Tibial nerve (tissue), 4 donors: ENCODE data around the gene SENP7. TPM values are rescaled to one million over a fixed set of nuclear protein-coding genes. Genes with fewer than 3 reads are reported as not detected.

Experiments used
- DNase-seq, 2 donors: peaks; one replicate each; pipeline ENCODE4 v3.0.0-alpha.2; 2019; ENCODE audit warnings: low spot score in 2 of 2
- H3K27ac ChIP-seq, 4 donors: fragments of 200-600 bp; sonication (generic) in 3 of 4; one replicate each; pipeline ENCODE4 v1.5.1; 2017 to 2019; ENCODE audit warnings: mild to moderate bottlenecking in 1 of 4
- H3K27me3 ChIP-seq, 2 donors: fragments of 200-600 bp; sonication (generic) in 1 of 2; one replicate each; pipeline versions ENCODE4 v1.5.1 to v1.6.0; 2017 to 2019
- H3K36me3 ChIP-seq, 3 donors: fragments of 200-600 bp; sonication (generic); one replicate each; pipeline ENCODE4 v1.5.1; 2018 to 2019
- H3K4me1 ChIP-seq, 4 donors: fragments of 200-600 bp; sonication (generic) in 3 of 4; one replicate each; pipeline ENCODE4 v1.5.1; 2017 to 2019
- H3K4me3 ChIP-seq, 4 donors: fragments of 200-600 bp; sonication (generic) in 3 of 4; one replicate each; pipeline ENCODE4 v1.5.1; 2017 to 2019; ENCODE audit warnings: mild to moderate bottlenecking in 1 of 4, moderate library complexity in 1 of 4
- H3K9me3 ChIP-seq, 4 donors: fragments of 200-600 bp; sonication (generic) in 3 of 4; one replicate each; pipeline ENCODE4 v1.5.1; 2017 to 2019
- EP300 ChIP-seq, 2 donors: sonication (generic); formaldehyde crosslinking; IDR thresholded peaks; one replicate each; pipeline ENCODE4 v1.6.1; 2017; ENCODE audit warnings: antibody characterized with exemption in 2 of 2, mild to moderate bottlenecking in 1 of 2
- POLR2A ChIP-seq, 2 donors: fragments of 450-650 bp; IDR thresholded peaks; one replicate each; pipeline ENCODE4 v1.6.1; 2017; ENCODE audit warnings: antibody characterized with exemption in 2 of 2, mild to moderate bottlenecking in 2 of 2, moderate library complexity in 2 of 2
- whole genome bisulfite sequencing, 2 donors: methylation state at CpG; one replicate each; pipeline ENCODE4 v1.1.5; 2018; 5-methylcytosine and 5-hydroxymethylcytosine counted together
- small RNA-seq: library from RNA; depleted of rRNA; stranded (forward); fragments of <200 nt; gene quantifications from one replicate; pipeline ENCODE3, GENCODE V24; 2016
- total RNA-seq, 4 donors: library from RNA; depleted of rRNA; stranded (reverse); fragments of >200 nt; gene quantifications; one replicate each; pipeline ENCODE4 v1.1.0, GENCODE V29; 2016
- TF ChIP-seq, protein P1 (sequence below), 5 experiments: fragments of 200-600 bp in 3 of 5; fragments of 450-650 bp in 2 of 5; sonication (generic) in 3 of 5; IDR thresholded peaks; one replicate each; pipeline ENCODE4 v1.5.1; 2016 to 2019; ENCODE audit warnings: antibody characterized with exemption in 5 of 5, mild to moderate bottlenecking in 3 of 5, moderate library complexity in 2 of 5

SENP7 gene
- total RNA-seq, 4 donors from 2014 or later: 26.1 to 40.0 (median 36.9) TPM

DNA sequence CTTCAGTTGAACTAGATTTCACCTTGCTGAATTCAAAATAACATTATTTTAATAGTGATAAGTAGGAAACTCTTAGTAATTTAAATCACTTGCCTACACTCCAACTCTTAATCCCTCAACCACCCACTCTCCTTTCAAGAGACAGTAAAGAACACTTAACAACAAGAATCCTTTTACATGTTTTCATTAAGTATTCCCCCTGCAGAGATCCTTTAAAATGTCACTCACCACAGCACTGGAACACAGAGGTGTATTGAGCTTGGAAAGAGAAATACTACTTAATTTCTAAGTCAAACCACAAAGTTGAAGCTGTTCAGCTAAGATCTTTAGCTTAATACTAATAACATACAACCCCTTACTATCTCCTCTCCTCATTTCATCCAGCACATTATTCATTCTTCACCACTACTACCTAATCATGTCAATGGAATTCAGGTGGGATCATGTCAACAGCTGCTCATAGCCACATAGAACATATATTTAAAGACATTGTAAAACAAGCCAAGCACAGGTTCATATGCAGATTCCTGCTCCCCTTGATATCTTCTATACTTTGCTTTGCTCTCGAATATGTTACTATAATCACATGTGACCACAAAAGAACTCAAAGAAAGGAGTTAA is 233.1 kb downstream of the SENP7 start:
- TF ChIP-seq, protein P1, sequence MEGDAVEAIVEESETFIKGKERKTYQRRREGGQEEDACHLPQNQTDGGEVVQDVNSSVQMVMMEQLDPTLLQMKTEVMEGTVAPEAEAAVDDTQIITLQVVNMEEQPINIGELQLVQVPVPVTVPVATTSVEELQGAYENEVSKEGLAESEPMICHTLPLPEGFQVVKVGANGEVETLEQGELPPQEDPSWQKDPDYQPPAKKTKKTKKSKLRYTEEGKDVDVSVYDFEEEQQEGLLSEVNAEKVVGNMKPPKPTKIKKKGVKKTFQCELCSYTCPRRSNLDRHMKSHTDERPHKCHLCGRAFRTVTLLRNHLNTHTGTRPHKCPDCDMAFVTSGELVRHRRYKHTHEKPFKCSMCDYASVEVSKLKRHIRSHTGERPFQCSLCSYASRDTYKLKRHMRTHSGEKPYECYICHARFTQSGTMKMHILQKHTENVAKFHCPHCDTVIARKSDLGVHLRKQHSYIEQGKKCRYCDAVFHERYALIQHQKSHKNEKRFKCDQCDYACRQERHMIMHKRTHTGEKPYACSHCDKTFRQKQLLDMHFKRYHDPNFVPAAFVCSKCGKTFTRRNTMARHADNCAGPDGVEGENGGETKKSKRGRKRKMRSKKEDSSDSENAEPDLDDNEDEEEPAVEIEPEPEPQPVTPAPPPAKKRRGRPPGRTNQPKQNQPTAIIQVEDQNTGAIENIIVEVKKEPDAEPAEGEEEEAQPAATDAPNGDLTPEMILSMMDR (IDR thresholded peaks at IDR 0.05): no peak
- no peak for TF ChIP-seq POLR2A (IDR thresholded peaks at IDR 0.05)
- TF ChIP-seq EP300 (IDR thresholded peaks at IDR 0.05): no peak
- no peaks in the 10 kb centered on the region for H3K36me3 ChIP-seq
- H3K4me1 ChIP-seq: no peaks in the 10 kb centered on the region
- no peak overlapping the region for H3K4me3 ChIP-seq
- 89 to 95% methylated on average over 1 of the region's 1 CpG for WGBS, 2 donors
- no peaks in the 10 kb centered on the region for H3K27me3 ChIP-seq
- H3K27ac ChIP-seq: no peak overlapping the region
- H3K9me3 ChIP-seq: no peaks in the 10 kb centered on the region
- DNase-seq: no peak

DNA sequence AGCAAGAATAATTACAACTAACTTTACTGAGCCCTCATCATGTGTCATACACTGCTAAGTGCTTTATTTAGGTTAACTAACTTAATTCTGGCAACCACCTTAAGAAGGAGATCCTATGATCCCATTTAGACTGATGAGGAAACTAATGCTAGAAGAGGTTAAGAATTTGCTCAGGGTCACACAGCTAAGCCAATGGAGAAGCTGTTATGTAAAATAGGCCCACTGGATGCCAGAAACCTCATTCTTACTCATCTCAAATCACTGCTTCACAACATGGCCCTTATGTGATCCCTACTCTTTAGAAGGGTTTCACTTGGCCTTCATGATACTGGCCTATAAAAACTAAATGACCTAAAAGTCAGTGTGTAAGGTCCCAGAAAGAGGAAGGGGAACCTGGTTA is 233.8 kb downstream of the SENP7 start:
- TF ChIP-seq, protein P1 (IDR thresholded peaks at IDR 0.05): no peak
- TF ChIP-seq POLR2A (IDR thresholded peaks at IDR 0.05): no peak
- no peak for TF ChIP-seq EP300 (IDR thresholded peaks at IDR 0.05)
- H3K27me3 ChIP-seq: no peaks in the 10 kb centered on the region
- H3K27ac ChIP-seq: no peak overlapping the region
- H3K9me3 ChIP-seq: no peaks in the 10 kb centered on the region
- DNase-seq: no peak
- H3K4me1 ChIP-seq: no peaks in the 10 kb centered on the region
- no peaks in the 10 kb centered on the region for H3K36me3 ChIP-seq
- no peak overlapping the region for H3K4me3 ChIP-seq

DNA sequence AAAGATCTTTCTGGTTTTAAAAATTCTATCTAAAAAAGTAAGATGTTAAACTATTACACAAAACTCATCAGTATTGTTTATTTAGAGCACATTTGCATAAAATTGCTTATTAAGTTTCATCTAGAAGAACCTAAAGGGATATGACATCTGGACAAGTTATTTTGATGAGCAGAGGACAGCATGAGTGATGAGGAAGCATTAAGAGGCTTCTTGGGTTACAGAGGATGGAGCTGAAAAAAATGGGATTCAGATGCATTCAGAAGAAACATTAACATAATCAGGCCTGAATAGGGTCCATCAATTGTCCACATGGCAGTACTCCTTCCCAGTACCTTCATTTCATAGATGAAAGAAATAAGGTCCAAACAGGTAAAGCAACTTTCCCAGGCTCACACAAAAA is 234.3 kb downstream of the SENP7 start:
- no peak for DNase-seq
- TF ChIP-seq POLR2A (IDR thresholded peaks at IDR 0.05) (no peak), EP300 (IDR thresholded peaks at IDR 0.05) (no peak)
- TF ChIP-seq, protein P1 (IDR thresholded peaks at IDR 0.05): no peak
- no peaks in the 10 kb centered on the region for H3K27me3 ChIP-seq

More for the DNA sequence above, 234.3 kb downstream of the SENP7 start:
- Histone ChIP-seq H3K9me3 (no peaks in the 10 kb centered on the region), H3K36me3 (no peaks in the 10 kb centered on the region), H3K4me1 (no peaks in the 10 kb centered on the region), H3K4me3 (no peak overlapping the region), H3K27ac (no peak overlapping the region)

Small RNA genes lying within 50 kb of the gene (small RNA-seq; reads per million reads assigned to genes)
- gene RF00019: not detected

Other genes starting within 250 kb of the SENP7 start
- gene IMPG2, start 192.6 kb downstream of the SENP7 start, total RNA-seq: under 1 TPM; under 0.01 to 0.22 (median 0.20) TPM
- gene TRMT10C, start 48.7 kb upstream of the SENP7 start, total RNA-seq: 10 to 100 TPM; 12.6 to 26.7 (median 16.2) TPM
- gene PCNP, start 61.0 kb upstream of the SENP7 start, total RNA-seq: 100 to 1,000 TPM; 104 to 126 (median 117) TPM
- gene ZBTB11, start 163.9 kb upstream of the SENP7 start, total RNA-seq: 10 to 100 TPM; 18.3 to 20.5 (median 19.6) TPM
- 1,000 to 10,000 TPM; 1,024 to 1,620 (median 1,272) TPM for gene RPL24, start 173.5 kb upstream of the SENP7 start, total RNA-seq
- 10 to 100 TPM; 11.2 to 20.8 (median 14.1) TPM for gene CEP97, start 211.4 kb upstream of the SENP7 start, total RNA-seq